GM18870 (cell line): Measurements from ENCODE around the gene PKM.
A peak's percentile ranks its signal among the peaks of the same experiment; 100 is the strongest.

Experiments
- ATAC-seq: cut with Tn5 transposase; IDR thresholded peaks from one replicate; pipeline ENCODE4 v1.9.1; 2021; ENCODE audit warnings: moderate library complexity; ENCODE audit not compliant: unreplicated experiment

Gene PKM

DNA sequence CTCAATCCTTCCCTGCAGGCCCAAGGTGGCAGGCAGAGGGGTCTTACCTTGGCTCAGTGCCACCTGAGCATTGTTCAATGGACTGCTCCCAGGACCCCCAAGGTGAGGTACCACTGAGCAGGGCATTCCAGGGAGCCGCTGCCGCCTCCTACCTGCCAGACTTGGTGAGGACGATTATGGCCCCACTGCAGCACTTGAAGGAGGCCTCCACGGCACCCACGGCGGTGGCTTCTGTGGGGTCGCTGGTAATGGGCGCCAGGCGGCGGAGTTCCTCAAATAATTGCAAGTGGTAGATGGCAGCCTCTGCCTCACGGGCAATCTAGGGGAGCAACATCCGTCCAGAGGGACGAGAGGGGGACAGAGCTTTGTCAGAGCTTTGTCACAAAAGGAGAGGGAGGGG is 28.7 kb downstream of the PKM start:
- ATAC-seq = no peak

DNA sequence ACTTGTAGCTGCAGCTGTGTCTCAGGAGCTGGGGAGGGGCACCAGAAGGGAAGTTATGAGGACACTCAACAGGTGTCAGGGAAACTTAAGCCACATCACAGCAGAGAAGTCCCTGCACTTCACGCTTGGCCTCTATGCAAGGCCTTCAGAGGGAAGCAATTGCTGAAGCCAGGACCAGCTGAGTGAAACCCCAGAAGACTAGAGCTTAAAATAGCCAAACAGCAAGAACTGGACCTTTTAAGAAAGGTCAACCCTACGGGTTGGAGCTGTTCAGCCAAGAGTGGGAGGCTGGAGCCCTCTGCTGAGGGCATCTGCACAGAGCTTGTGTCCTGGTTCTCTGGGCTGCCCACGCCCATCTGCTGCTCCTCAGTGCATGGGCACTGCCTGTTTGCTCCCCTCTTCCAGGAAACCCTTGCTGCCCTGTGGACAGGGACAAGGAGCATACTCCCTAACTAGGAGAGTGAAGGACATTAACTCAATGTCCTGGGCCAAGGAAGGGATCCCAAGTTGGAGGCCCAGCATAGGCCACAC is 29.5 kb downstream of the PKM start:
- no peak for ATAC-seq

DNA sequence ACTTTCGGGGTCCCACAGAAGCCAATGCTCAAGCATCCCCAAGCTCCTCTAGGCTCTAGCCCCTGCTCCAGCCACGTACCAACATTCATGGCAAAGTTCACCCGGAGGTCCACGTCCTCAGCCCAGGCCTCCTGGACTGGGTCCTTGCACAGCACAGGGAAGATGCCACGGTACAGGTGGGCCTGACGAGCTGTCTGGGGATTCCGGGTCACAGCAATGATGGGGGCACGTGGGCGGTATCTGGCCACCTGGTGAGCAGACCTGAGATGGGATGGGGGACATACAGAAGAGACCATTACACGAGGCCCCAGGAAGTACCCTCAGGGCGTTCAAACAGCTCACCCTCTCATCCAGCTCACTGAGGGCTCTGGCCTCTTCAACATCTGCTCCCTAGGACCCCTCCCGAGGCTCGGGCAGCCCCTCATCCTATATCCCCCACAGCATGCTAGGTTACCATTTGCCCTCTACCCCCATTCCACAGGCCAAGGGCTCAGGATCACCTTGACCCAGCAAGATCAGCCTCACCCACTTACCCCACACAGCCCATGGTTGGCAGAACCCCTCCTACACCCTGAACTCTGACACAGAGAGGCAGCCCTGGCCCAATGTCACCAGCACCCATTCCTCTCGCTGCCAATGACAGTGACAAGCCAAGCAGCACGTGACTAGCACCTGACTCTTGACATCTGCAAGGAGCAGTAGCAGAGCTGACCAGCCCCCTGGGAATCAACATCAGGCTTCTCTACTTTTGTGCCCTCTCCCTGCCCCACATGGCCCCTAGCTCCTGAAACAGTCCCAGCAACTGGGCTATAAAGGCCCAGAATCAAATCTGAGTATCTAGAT is 30.4 kb downstream of the PKM start:
- no peak for ATAC-seq

DNA sequence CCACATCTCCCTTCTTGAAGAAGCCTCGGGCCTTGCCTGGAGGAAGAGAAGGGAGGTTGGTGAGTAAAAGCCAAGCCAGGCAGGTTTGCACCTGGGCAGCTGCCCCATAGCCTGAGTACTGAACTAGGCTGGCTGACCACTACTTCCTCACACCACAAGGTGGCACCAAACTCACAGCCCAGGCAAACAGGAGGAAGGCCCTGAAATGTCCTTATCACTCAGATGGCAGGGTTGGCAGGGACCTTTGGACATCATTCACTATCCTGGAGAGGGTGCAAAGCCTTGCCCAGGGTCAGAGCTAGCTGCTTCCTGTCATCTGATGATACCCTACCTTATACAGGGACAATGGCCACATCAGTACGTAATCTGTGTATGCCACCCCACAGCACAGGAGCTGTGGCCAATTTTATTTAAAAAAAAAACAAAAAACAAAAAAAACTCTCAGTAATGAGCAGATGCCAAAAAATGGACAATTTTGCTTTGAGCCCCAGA is 31.2 kb downstream of the PKM start:
- peak; percentile 37 for ATAC-seq

DNA sequence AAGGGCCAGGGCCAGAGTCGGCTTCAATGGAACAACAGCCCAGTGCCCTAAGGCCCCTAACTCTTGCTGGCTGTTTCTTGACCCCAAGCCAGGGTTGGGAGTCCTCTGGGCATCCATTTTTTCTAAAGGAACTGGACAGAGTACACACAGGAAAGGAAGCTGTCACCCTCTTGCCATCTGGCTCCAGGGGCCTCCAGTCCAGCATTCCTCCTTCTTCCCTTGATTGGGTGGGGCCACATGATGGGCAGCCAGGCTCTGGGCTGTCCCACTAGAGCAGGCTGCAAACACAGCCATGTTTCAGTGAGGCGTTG is 31.8 kb downstream of the PKM start:
- no peak for ATAC-seq

GRCh38 chr15:72198356-72199204 is 32.4 kb downstream of the PKM start:
- ATAC-seq = no peak

DNA sequence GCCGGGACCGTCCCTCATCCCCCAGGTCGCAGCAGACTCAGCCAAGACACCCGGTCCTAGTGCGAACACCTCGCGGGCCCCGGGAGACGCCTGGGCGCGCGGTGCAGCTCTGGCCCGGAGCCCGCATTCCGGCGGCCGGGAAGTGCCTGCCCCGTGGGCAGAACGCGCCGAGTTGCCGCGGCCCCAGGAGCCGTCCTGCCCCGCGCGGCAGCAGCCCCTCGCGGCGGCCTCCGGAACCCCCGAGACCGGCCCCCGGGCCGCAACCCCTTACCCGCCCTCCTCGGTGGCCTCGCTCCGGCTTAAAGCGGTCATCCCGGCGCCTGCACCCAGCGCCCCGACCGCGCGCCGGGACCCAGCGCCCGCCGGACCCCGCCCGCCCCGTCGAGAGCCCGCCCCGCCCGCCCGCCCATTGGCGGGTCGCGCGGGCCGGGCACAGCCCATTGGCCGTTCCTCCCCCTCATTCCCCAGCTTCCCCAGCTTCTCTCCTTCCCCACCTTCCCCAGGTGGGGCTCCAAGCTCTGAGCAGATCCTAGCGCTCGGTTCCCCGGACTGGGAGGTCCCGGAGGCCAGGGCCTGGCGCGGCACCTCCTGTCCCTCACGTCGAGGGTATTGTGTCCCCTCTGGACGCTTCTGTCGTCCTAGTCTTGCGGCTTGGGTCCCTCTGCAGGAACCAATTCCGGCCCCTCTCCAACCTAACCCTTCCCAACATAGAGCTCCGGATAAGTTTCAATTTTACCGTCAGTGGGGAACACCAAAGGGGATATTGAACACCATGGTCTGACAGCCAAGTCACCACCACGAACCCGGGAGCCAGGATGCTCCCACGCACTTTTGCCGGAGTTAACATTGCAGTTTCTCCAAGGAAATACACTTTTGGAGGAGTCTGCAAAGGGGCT is 33.3 kb downstream of the PKM start, which contains the start of gene GRAMD2A:
Gene GRAMD2A (minus strand): TSS at position 328 of the 896 bp plus-strand sequence.
- no peak for ATAC-seq

DNA sequence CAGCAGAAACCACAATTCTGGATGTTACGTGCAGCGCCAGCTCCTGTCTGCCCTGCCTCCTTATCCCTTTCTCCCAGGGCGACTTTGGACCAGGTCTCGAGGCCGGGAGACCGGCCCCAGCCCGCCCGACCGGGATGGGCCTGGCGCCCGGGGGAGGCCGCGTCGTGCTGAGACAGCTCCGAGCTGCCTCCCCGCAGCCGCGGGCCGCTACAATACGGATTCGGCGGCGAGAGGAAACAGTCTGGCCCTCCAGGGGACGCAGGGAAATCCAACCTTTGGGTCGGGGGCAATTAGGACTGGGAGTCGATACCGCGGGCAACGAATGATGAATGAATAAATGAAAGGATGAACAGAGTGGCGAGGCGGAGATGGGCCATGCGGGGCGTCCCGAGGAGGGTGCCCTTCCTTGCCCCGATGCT is 33.9 kb downstream of the PKM start:
- ATAC-seq = no peak

GRCh38 chr15:72196409-72197040 is 34.5 kb downstream of the PKM start:
- ATAC-seq = no peak

DNA sequence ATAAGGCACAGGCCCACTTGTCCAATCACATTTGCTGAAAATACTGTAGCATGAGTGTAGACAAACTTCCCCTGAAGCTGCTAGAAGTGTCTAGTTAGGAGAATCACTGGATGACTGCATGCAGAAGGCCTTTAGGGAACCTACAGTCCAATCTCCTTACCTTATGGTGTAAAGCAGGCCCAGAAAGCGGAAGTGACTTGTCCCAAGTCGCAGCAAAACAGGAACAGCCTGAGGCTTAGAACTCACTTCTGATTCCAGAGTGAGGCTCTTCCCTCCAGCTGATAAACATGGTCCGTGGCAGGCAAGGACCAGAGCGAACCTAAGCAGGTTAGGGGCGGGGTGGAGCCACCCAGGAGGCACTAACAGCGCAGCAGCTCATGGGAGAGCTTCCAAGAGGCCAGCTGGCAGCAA is 35.9 kb downstream of the PKM start:
- no peak for ATAC-seq

DNA sequence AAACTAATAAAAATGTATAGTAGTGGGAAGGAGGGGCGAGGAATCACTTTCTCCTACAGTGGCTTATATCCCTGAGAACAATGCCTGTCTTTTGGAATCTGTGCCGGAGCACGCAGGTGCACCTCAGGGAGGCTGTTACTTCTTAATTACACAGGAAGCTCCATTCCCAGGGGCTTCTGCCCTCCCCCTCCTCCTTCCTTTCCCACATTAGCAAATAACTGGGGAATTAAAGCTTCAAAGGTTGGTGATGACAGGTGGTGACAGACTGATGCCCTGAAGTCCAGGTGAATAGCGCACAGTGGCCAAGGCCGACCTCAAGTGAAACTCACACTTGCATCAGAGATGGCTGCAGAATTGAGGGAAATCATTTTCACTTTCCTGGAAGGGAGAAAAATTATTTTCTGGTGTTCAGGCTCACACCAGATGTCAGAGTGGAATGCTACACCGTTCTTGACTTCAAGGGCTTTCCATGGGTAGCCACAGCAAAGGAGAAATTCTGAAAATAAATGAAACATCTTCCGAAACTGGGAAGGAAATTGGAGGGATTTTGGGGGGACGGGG is 37.1 kb downstream of the PKM start:
- no peak for ATAC-seq

DNA sequence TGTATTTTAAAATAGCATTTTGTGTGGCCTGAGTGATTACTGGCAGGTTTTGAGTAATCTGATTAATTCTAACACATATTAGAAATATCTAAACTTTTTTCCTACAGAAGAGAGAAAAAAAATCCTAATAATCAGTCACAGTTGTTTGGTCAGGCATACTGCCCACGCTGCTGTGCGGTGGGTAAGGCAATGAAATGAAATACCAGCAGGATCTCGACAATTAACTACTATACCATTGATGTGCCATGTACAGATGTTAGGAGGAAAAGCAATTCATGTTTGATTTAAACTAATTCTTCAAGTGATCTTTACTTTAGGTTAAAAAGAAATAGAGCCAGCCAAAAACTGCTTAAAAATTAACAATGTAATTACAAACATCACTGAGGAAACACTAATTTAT is 38.6 kb downstream of the PKM start:
- no peak for ATAC-seq

DNA sequence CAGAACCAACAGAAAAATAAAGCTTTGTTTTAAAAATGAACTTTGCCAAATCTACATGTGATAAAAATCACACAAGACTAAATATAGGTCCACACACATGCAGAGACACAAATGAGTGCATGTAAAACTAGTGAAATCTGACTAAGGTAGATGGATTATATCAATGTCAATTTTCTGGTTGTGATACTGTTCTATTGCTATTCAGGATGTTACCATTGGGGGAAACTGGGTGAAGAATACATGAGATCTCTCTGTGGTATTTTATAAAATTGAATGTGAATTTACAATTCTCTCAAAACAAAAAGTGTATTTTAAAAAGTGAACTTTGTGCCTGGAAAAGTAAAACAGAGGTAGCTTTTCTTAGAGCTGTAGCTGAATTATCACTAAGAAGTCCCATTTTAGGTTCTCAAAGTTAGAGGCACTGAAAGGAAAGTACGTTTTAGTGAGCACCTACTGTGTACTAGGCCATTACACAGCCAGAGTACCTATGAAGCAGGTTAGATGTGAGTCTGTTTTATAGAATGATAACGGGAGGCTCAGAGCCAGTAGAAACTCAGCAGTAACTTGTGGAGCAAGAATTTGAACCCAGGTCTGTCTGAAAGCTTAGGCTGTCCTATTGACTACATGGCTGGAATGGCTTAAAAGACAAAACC is 41.6 kb downstream of the PKM start:
- no peak for ATAC-seq

DNA sequence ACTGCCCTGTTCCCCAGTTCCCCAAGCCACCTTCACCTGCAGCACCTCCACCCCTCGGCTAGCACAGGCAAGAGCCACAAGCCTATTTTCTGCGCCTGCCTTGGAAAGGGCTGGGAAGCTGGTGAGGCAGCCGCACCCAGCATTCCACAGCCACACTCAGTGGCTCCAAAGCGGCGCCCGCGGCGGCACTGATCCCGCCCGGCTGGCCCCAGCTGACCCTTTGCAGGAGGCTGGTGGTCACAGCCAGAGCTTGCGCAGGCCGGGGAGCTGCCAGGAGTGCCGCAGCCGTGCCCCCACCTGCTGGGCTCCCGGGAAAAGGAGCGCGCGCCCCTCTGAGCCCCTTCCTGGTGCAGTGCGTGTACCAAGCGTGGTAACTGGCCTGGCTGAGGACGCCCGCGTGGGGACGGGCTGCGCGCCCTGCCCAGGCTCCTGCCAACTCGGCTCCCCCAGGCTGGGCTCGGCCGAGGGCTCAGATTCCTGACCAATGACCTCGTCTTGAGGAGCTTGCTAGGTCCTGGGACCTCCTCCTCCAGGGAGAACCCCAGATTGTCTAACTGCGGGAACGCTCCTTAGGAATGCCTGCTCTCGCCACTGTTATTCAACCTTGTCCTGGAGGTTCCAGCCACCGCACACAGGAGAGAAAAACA is 46.7 kb downstream of the PKM start:
- ATAC-seq = no peak

DNA sequence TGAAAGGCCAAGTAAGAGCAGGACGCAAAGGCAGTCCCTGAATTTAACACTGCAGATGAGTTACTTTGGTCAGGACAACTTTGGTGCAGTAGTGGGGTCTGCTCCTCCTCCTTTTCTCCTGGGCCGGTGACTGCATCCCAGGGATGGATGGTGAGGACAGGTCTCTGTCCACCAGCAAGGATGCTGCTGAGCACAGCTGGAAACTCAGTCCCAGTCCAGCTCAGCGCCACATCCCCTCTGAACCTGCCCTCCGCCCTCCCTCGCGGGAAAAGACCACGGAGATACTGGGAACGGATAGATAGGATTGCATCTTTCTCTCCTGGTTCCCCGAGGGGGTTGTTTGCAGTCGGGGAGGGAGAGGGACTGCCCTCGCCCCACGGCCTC is 47.2 kb downstream of the PKM start:
- ATAC-seq = no peak

- no peak for ATAC-seq
Observed at GRCh38 chr15:72182673-72183072, 48.3 kb downstream of the PKM start.

DNA sequence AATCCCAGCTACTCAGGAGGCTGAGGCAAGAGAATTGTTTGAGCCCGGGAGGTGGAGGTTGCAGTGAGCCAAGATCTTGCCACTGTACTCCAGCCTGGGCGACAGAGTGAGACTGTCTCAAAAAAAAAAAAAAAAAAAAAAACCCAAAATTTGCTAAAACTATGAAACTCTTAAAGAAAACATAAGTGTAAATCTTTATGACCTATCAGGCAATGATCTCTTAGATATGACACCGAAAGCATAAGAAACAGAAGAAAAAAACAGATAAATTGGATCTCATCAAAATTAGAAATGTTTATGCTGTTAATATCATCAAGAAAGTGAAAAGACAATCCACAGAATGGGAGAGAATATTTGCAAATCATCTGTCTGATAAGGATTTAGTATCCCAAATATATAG is 48.7 kb downstream of the PKM start:
- no peak for ATAC-seq

GRCh38 chr15:72180761-72181324 is 50.1 kb downstream of the PKM start:
- ATAC-seq = no peak
